Activated naive CD8-positive, alpha-beta T cell treated with anti-CD3 and anti-CD28 coated beads, Interleukin-2, amount 50 U/mL, for 24 hours (primary cell): ENCODE data around the gene TEX35.
"Not testable (repeated sequence)": the region's sequence is repeated elsewhere in the genome, so short reads cannot be mapped to it uniquely, and the experiment has no call there.

Source experiments
- ATAC-seq: fragments of 150-1000 bp; cut with Tn5 transposase; one replicate; pipeline ENCODE4 v1.10.0; 2021
- DNase-seq: peaks from one replicate; pipeline ENCODE4 v3.0.0; 2021
- H3K27ac Mint-ChIP-seq: one replicate; pipeline ENCODE4 v1.8.0; 2021; ENCODE audit warnings: mild to moderate bottlenecking, mixed read lengths
- H3K27me3 Mint-ChIP-seq: one replicate; pipeline ENCODE4 v1.8.0; 2021; ENCODE audit warnings: mixed read lengths
- H3K36me3 Mint-ChIP-seq: one replicate; pipeline ENCODE4 v1.8.0; 2021; ENCODE audit warnings: low read depth, mixed read lengths
- H3K4me1 Mint-ChIP-seq: one replicate; pipeline ENCODE4 v1.8.0; 2021; ENCODE audit warnings: mixed read lengths
- H3K4me3 Mint-ChIP-seq: one replicate; pipeline ENCODE4 v1.8.0; 2021; ENCODE audit warnings: mild to moderate bottlenecking, moderate library complexity, mixed read lengths
- H3K9me3 Mint-ChIP-seq: one replicate; pipeline ENCODE4 v1.8.0; 2021; ENCODE audit warnings: mixed read lengths

TEX35 gene

DNA sequence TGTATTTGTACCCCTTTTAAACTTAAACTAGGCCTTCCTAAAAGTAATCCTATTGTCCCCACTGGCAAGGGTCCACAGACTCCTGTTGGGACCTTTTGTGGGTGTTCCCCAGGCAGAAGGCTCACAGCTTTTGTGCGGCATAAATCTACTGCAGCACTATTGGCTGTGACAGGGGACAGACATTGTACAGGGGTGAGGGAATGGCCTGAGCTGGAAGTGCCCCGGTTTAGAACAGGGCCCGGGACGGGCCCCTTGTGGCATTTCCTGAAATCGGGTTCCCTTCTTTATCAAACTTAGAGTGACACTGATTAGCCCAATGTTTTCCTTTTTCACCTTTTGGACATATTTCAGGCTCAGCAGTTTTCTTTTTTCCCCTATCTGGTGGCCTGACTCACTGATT lies 45.9 kb downstream of the TEX35 start:
- not testable (repeated sequence) for H3K27me3 Mint-ChIP-seq, ATAC-seq, H3K4me3 Mint-ChIP-seq, DNase-seq, H3K4me1 Mint-ChIP-seq, H3K36me3 Mint-ChIP-seq, H3K27ac Mint-ChIP-seq
- peaks cover 12% of the 10 kb centered on the region for H3K9me3 Mint-ChIP-seq

GRCh38 chr1:178560871-178561376 lies 48.0 kb downstream of the TEX35 start:
- no peak for DNase-seq
- H3K4me3 Mint-ChIP-seq, result no peak overlapping the region
- ATAC-seq, result no peak
- H3K27ac Mint-ChIP-seq, result no peak overlapping the region
- no peaks in the 10 kb centered on the region for H3K36me3 Mint-ChIP-seq
- H3K27me3 Mint-ChIP-seq, result no peaks in the 10 kb centered on the region
- no peaks in the 10 kb centered on the region for H3K9me3 Mint-ChIP-seq
- no peaks in the 10 kb centered on the region for H3K4me1 Mint-ChIP-seq

DNA sequence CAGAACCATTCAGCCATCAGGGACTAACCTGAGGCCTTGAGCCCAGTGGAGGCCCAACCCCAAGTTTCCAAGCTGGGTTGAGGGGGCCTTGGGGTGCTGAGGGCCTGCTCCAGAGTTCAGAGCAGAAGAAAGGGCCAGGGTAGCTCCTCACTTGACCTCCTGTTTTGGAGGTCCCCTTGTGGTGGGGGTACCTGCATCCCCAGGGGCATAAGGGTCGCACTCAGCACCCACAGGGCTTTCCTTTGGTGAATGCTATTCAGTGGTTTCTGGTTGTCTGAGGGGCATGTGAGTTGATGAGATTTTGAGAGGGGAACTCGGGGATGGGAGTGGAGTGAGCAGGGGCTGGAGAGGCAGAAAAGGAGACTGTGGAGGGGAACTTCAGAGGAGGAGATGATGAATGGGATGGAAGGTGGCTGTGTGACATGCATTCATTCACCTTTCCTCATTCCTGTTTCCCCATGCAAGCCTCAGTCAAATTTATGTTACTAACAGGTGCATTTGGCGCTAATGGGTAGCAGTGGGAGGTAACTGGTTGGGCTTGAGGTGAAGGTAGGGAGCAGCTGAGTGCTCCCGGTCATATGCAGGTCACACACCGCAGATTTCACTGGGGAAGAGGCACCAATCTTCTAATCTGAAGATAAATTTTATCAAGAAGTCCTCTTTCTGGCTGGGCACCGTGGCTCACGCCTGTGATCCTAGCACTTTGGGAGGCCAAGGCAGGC lies 50.4 kb downstream of the TEX35 start:
- peaks cover under 1% of the 10 kb centered on the region for H3K4me1 Mint-ChIP-seq
- no peak for ATAC-seq
- peaks cover 2% of the 10 kb centered on the region for H3K27me3 Mint-ChIP-seq
- no peak overlapping the region for H3K27ac Mint-ChIP-seq
- H3K9me3 Mint-ChIP-seq, result peaks cover 4% of the 10 kb centered on the region
- no peak overlapping the region for H3K4me3 Mint-ChIP-seq
- no peak for DNase-seq
- no peaks in the 10 kb centered on the region for H3K36me3 Mint-ChIP-seq

DNA sequence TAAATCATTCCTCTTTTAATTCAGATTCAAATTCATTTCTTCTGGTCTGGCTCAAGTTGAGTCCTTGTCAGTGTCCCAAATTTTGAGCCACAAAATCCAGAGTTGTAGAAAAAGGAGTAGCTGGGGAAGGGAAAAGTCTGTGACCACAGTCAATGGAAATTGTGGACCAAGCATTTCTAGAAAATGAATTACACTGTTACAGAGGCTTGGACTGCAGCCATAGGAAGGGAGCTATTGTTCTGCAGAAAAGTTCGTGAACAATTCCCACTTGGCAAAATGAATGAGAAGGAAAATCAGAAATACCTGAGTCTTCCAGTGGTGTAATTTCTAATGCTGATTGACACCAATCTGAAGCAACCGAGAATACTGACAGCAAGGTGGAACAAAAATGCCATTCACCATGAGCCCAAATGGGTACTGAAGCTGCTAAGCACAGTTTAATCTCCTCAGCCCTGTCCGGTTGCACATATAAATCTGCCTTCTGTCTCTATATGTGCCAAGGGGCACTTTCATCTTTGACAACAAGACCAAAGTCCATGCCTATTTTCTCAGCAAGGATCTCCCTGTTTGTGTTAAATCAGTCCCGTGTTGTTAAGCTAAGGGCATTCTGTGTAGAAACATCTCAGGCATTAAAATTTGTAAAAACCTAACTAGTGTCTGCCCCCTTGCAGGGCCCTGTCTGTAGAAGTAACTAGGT lies 51.3 kb downstream of the TEX35 start:
- no peak overlapping the region for H3K27ac Mint-ChIP-seq
- no peaks in the 10 kb centered on the region for H3K36me3 Mint-ChIP-seq
- no peak overlapping the region for H3K4me3 Mint-ChIP-seq
- H3K27me3 Mint-ChIP-seq, result peaks cover 3% of the 10 kb centered on the region
- DNase-seq, result no peak
- no peak for ATAC-seq
- H3K9me3 Mint-ChIP-seq, result peaks cover 4% of the 10 kb centered on the region
- peaks cover 2% of the 10 kb centered on the region for H3K4me1 Mint-ChIP-seq

GRCh38 chr1:178564783-178565180 lies 51.9 kb downstream of the TEX35 start:
- Mint-ChIP-seq H3K27ac (no peak overlapping the region), H3K27me3 (peaks cover 3% of the 10 kb centered on the region), H3K9me3 (peaks cover 4% of the 10 kb centered on the region), H3K36me3 (no peaks in the 10 kb centered on the region), H3K4me1 (peaks cover 2% of the 10 kb centered on the region), H3K4me3 (no peak overlapping the region)
- no peak for ATAC-seq
- DNase-seq, result no peak

- H3K4me3 Mint-ChIP-seq, result no peak overlapping the region
- H3K27ac Mint-ChIP-seq, result no peak overlapping the region
- peaks cover 4% of the 10 kb centered on the region for H3K9me3 Mint-ChIP-seq
- peaks cover 2% of the 10 kb centered on the region for H3K4me1 Mint-ChIP-seq
- H3K36me3 Mint-ChIP-seq, result no peaks in the 10 kb centered on the region
- no peak for ATAC-seq
- DNase-seq, result no peak
- peaks cover 3% of the 10 kb centered on the region for H3K27me3 Mint-ChIP-seq
Observed at GRCh38 chr1:178565586-178565985, 52.7 kb downstream of the TEX35 start.

GRCh38 chr1:178566187-178566586 lies 53.3 kb downstream of the TEX35 start:
- no peak overlapping the region for H3K4me3 Mint-ChIP-seq
- H3K4me1 Mint-ChIP-seq, result peaks cover 2% of the 10 kb centered on the region
- H3K9me3 Mint-ChIP-seq, result peaks cover 4% of the 10 kb centered on the region
- ATAC-seq (peak; percentile 83), DNase-seq (no peak)
- H3K27me3 Mint-ChIP-seq, result peaks cover 3% of the 10 kb centered on the region
- no peaks in the 10 kb centered on the region for H3K36me3 Mint-ChIP-seq
- H3K27ac Mint-ChIP-seq, result peak overlapping the region; percentile 46

DNA sequence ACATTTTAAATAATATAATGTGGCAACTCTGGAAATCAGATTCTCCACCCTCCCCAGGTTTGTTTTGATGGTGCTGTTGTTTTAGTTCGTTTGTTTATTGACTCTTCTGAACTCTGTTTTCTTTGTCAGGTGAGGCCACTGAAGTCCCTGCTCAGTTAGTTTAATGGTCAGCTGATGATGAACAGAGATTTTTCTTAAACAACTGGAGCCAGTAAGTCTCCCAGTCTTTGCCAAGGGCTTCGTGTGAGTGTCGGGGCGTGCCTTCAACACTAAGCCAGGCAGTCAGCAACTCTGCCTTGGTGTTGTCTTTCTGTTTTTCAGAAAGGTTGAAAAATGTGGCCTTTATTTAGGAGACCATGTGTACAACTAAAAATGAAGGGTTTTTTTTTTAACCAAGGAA lies 58.9 kb downstream of the TEX35 start:
- H3K9me3 Mint-ChIP-seq, result no peaks in the 10 kb centered on the region
- H3K27ac Mint-ChIP-seq, result no peak overlapping the region
- peaks cover 15% of the 10 kb centered on the region for H3K4me1 Mint-ChIP-seq
- peaks cover 6% of the 10 kb centered on the region for H3K27me3 Mint-ChIP-seq
- DNase-seq (no peak), ATAC-seq (no peak)
- H3K4me3 Mint-ChIP-seq, result no peak overlapping the region
- H3K36me3 Mint-ChIP-seq, result no peaks in the 10 kb centered on the region
